ENCODE data around the gene NIBAN1. TPM values are rescaled to one million over a fixed set of nuclear protein-coding genes. Genes with fewer than 3 reads are reported as not detected.

Gene NIBAN1
- total RNA-seq, 1 donor from 2014 or later: 8.8 TPM

GRCh38 chr1:184965944-184966860, 8.1 kb downstream of the NIBAN1 start:
- Histone ChIP-seq H3K4me3 (ENCODE audit: insufficient read depth, low read depth, low read length) (no peak overlapping the region), H3K4me2 (ENCODE audit: low read length) (peak overlapping the region; percentile 40), H3K36me3 (ENCODE audit: insufficient read depth, low read length) (no peaks in the 10 kb centered on the region), H3K9me3 (ENCODE audit: insufficient read depth, low read depth, low read length) (no peaks in the 10 kb centered on the region), H3K4me1 (ENCODE audit: insufficient read depth, low read length) (peaks cover 6% of the 10 kb centered on the region), H4K20me1 (ENCODE audit: insufficient read depth, low read length) (no peaks in the 10 kb centered on the region), H3K27me3 (ENCODE audit: insufficient read depth, low read length) (no peaks in the 10 kb centered on the region), H3K79me2 (ENCODE audit: insufficient read depth, low read length) (no peaks in the 10 kb centered on the region), H3K27ac (ENCODE audit: low read depth, low read length) (peak overlapping the region; percentile 21), H3K9ac (ENCODE audit: low read length) (no peak overlapping the region), H2AFZ (ENCODE audit: low read depth, low read length) (no peak overlapping the region)
- Mint-ChIP-seq H3K4me3 (ENCODE audit: unreplicated experiment) (no peak overlapping the region), H3K4me1 (ENCODE audit: low read depth, unreplicated experiment) (peaks cover 17% of the 10 kb centered on the region), H3K9me3 (ENCODE audit: unreplicated experiment) (peaks cover 2% of the 10 kb centered on the region), H3K27ac (ENCODE audit: unreplicated experiment) (no peak overlapping the region), H3K27me3 (ENCODE audit: low read depth, unreplicated experiment) (no peaks in the 10 kb centered on the region), H3K36me3 (ENCODE audit: low read depth, unreplicated experiment) (peaks cover 3% of the 10 kb centered on the region)
- DNase-seq (ENCODE audit: low read depth) (peak; percentile 46), FAIRE-seq (peak; percentile 23)
- TF ChIP-seq EZH2 (IDR thresholded peaks at IDR 0.05; ENCODE audit: insufficient read depth, low read length): no peak
- TF ChIP-seq, protein P1, sequence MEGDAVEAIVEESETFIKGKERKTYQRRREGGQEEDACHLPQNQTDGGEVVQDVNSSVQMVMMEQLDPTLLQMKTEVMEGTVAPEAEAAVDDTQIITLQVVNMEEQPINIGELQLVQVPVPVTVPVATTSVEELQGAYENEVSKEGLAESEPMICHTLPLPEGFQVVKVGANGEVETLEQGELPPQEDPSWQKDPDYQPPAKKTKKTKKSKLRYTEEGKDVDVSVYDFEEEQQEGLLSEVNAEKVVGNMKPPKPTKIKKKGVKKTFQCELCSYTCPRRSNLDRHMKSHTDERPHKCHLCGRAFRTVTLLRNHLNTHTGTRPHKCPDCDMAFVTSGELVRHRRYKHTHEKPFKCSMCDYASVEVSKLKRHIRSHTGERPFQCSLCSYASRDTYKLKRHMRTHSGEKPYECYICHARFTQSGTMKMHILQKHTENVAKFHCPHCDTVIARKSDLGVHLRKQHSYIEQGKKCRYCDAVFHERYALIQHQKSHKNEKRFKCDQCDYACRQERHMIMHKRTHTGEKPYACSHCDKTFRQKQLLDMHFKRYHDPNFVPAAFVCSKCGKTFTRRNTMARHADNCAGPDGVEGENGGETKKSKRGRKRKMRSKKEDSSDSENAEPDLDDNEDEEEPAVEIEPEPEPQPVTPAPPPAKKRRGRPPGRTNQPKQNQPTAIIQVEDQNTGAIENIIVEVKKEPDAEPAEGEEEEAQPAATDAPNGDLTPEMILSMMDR (IDR thresholded peaks at IDR 0.05; ENCODE audit: insufficient read depth, low read depth, low read length): no peak

GRCh38 chr1:184965439-184965838, 8.9 kb downstream of the NIBAN1 start:
- no peak for TF ChIP-seq EZH2 (IDR thresholded peaks at IDR 0.05; ENCODE audit: insufficient read depth, low read length)
- TF ChIP-seq, protein P1 (IDR thresholded peaks at IDR 0.05; ENCODE audit: insufficient read depth, low read depth, low read length): no peak
- FAIRE-seq (no peak), DNase-seq (ENCODE audit: low read depth) (no peak)
- H3K4me2 ChIP-seq (ENCODE audit: low read length): no peak overlapping the region
- Mint-ChIP-seq H3K4me1 (ENCODE audit: low read depth, unreplicated experiment) (peaks cover 11% of the 10 kb centered on the region), H3K27me3 (ENCODE audit: low read depth, unreplicated experiment) (no peaks in the 10 kb centered on the region), H3K36me3 (ENCODE audit: low read depth, unreplicated experiment) (peaks cover 3% of the 10 kb centered on the region), H3K4me3 (ENCODE audit: unreplicated experiment) (no peak overlapping the region), H3K9me3 (ENCODE audit: unreplicated experiment) (peaks cover 2% of the 10 kb centered on the region), H3K27ac (ENCODE audit: unreplicated experiment) (no peak overlapping the region)
- no peaks in the 10 kb centered on the region for H3K9me3 ChIP-seq (ENCODE audit: insufficient read depth, low read depth, low read length)
- no peak overlapping the region for H3K27ac ChIP-seq (ENCODE audit: low read depth, low read length)
- peaks cover 2% of the 10 kb centered on the region for H3K4me1 ChIP-seq (ENCODE audit: insufficient read depth, low read length)
- no peaks in the 10 kb centered on the region for H3K36me3 ChIP-seq (ENCODE audit: insufficient read depth, low read length)
- H3K79me2 ChIP-seq (ENCODE audit: insufficient read depth, low read length): no peaks in the 10 kb centered on the region
- no peak overlapping the region for H2AFZ ChIP-seq (ENCODE audit: low read depth, low read length)
- H3K4me3 ChIP-seq (ENCODE audit: insufficient read depth, low read depth, low read length): no peak overlapping the region
- no peak overlapping the region for H3K9ac ChIP-seq (ENCODE audit: low read length)
- H3K27me3 ChIP-seq (ENCODE audit: insufficient read depth, low read length): no peaks in the 10 kb centered on the region
- H4K20me1 ChIP-seq (ENCODE audit: insufficient read depth, low read length): no peaks in the 10 kb centered on the region

- peaks cover 3% of the 10 kb centered on the region for H3K36me3 Mint-ChIP-seq (ENCODE audit: low read depth, unreplicated experiment)
- peaks cover 3% of the 10 kb centered on the region for H3K4me1 Mint-ChIP-seq (ENCODE audit: low read depth, unreplicated experiment)
- no peak for TF ChIP-seq EZH2 (IDR thresholded peaks at IDR 0.05; ENCODE audit: insufficient read depth, low read length)
- TF ChIP-seq, protein P1 (IDR thresholded peaks at IDR 0.05; ENCODE audit: insufficient read depth, low read depth, low read length): no peak
- FAIRE-seq (no peak), DNase-seq (ENCODE audit: low read depth) (no peak)
- Histone ChIP-seq H3K27me3 (ENCODE audit: insufficient read depth, low read length) (no peaks in the 10 kb centered on the region), H2AFZ (ENCODE audit: low read depth, low read length) (no peak overlapping the region), H3K36me3 (ENCODE audit: insufficient read depth, low read length) (no peaks in the 10 kb centered on the region), H3K4me2 (ENCODE audit: low read length) (no peak overlapping the region), H3K79me2 (ENCODE audit: insufficient read depth, low read length) (no peaks in the 10 kb centered on the region), H3K9me3 (ENCODE audit: insufficient read depth, low read depth, low read length) (no peaks in the 10 kb centered on the region), H3K4me1 (ENCODE audit: insufficient read depth, low read length) (peaks cover under 1% of the 10 kb centered on the region), H3K9ac (ENCODE audit: low read length) (no peak overlapping the region), H4K20me1 (ENCODE audit: insufficient read depth, low read length) (no peaks in the 10 kb centered on the region), H3K4me3 (ENCODE audit: insufficient read depth, low read depth, low read length) (no peak overlapping the region), H3K27ac (ENCODE audit: low read depth, low read length) (no peak overlapping the region)
- peaks cover 2% of the 10 kb centered on the region for H3K9me3 Mint-ChIP-seq (ENCODE audit: unreplicated experiment)
- no peaks in the 10 kb centered on the region for H3K27me3 Mint-ChIP-seq (ENCODE audit: low read depth, unreplicated experiment)
- no peak overlapping the region for H3K27ac Mint-ChIP-seq (ENCODE audit: unreplicated experiment)
- no peak overlapping the region for H3K4me3 Mint-ChIP-seq (ENCODE audit: unreplicated experiment)
These were observed 14.7 kb downstream of the NIBAN1 start for GRCh38 chr1:184959626-184960025.
